ENCODE results near the gene IRF2.

Gene IRF2

DNA sequence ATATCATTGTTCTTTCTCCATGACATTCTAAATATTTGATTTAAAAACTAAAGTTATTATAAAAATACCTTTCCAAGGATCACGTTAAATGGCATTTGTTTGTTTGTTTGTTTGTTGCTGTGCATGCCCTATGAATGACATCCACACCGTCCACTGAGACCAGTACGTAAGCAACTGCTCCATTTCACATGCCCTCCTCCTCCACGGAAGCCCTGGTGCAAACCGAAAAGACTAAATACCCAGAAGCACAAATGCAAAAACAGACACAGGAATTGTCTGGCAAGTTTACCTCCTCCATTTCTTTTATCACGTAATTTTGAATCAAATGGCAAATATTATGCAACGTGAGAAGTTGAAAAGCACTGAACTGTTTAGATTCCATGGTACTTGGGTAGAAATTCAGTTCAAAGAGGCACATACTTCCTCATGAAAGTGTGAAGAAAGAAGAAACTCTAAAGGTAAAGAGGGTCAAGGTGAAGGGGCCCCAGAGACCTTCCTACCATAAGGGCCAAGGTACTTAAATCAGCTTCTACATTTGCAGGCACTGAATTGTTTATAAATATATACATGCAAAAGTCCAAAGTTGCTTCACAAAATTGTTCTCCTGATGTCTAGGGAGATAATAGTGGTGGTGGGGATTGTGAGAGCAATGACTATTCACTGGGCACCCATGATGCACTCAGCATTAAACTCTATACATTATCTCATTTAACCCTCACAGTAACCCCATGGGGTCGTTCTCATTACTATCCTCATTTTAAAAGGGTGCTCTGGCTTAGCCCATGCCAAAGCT, 23.4 kb downstream of the IRF2 start:
- no peak for DNase-seq (ENCODE audit: low spot score)

DNA sequence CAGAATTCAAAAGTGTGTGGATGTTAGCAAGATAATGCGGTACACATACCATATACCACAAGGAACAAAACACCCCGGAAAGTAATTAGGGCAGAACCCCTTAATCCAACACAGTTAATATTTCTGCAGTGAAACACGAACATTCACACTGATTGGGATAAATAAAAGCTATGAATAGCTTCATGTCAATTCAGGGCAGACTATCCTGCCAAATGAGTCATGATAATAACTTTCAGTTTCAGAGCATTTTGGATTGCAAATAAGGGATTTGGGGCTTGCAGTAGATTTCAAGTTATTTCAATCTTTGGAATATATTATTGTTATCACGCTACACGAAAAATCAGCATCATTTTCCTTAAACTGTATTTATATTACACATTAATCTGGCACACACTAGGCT, 24.3 kb downstream of the IRF2 start:
- no peak for DNase-seq (ENCODE audit: low spot score)

GRCh38 chr4:184448821-184449220, 25.5 kb downstream of the IRF2 start:
- DNase-seq (ENCODE audit: low spot score), result no peak

DNA sequence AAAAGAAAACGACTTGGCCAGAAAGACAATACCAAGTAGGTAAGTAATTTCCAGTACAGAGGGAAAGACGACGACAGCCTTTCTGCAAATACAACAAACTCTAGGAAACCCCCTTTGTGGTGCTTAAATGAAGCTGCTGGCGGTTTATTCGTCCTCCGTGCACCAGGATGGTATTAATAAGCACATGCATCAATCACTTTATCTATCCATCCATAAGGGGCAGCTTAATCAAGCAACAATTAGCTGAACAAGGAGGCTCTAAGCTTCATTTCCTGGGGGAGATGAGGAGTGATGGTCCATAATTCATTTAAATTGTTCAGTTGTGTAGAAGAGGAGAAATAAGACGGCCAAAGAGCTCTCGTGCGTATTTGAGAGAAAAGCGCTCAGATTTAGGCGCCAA, 26.2 kb downstream of the IRF2 start:
- no peak for DNase-seq (ENCODE audit: low spot score)

DNA sequence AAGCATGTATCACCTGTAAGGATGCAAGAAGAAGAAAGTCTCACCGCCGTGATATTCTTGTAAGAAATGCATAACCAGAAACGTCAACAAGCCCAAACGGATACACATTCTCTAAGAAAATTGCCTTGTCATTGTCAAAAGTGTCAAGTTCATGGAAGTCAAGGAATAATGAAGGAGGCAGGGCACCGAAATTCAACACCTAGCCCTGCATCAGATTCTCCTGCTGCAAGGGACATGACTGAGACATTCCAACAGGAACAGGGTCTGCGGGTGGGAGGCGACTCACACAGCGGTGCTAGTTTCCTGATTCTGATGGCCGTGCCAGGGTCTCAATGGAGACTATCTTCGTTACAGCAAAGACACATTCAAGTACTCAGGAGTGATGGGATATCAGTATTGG, 26.7 kb downstream of the IRF2 start:
- no peak for DNase-seq (ENCODE audit: low spot score)

- no peak for DNase-seq (ENCODE audit: low spot score)
These were observed 28.2 kb downstream of the IRF2 start for GRCh38 chr4:184446132-184446658.

GRCh38 chr4:184444953-184445309, 29.4 kb downstream of the IRF2 start:
- no peak for DNase-seq (ENCODE audit: low spot score)

DNA sequence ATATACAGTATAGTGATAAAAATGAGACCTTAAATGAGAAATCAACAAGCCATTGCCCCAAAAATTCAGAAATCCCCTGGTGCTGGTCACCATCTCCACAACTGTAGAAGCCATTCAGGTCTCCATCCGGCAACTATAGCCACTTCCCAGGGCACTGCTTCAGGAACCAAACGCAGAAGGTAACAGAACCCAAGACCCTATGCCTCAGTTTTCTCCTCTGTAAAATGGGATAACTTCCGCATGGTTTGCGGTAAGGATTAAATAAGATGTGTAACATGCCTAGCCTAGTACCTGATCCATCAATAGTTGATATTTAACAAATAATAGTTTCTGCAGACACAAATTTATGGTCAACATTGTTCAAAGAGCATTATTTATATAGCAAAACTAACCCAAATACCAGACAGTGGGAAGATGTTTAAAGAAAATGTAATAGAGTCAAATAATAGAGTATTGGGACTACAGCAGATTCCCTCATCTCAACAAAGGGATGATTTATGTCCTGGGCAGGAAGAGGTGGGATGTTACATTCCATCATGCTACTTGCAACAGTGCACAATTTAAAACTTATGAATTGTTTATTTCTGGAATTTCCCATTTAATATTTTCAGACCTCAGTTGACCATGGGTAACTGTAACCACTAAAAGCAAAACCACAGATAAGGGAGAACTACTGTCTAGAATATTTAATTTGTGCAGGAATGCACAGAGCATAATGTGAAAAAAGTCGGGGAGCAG, 30.0 kb downstream of the IRF2 start:
- no peak for DNase-seq (ENCODE audit: low spot score)

DNA sequence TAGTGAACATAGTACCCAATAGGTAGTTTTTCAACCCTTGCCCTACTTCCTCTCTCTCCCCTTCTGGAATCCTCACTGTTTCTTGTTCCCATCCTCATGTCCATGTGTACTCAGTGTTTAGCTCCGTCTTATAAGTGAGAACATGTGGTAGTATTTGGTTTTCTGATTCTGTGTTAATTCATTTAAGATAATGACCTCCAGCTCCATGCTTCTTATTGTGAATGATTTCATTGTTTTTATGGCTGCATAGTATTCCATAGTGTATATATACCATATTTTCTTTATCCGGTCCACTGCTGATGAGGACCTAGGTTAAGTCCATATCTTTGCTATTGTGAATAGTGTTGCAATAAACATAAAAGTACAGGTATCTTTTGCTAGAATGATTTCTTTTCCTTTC, 31.0 kb downstream of the IRF2 start:
- no peak for DNase-seq (ENCODE audit: low spot score)

GRCh38 chr4:184442314-184442635, 32.1 kb downstream of the IRF2 start:
- no peak for DNase-seq (ENCODE audit: low spot score)

GRCh38 chr4:184441461-184442313, 32.7 kb downstream of the IRF2 start:
- DNase-seq (ENCODE audit: low spot score), result no peak

GRCh38 chr4:184440595-184441358, 33.6 kb downstream of the IRF2 start:
- DNase-seq (ENCODE audit: low spot score), result no peak

DNA sequence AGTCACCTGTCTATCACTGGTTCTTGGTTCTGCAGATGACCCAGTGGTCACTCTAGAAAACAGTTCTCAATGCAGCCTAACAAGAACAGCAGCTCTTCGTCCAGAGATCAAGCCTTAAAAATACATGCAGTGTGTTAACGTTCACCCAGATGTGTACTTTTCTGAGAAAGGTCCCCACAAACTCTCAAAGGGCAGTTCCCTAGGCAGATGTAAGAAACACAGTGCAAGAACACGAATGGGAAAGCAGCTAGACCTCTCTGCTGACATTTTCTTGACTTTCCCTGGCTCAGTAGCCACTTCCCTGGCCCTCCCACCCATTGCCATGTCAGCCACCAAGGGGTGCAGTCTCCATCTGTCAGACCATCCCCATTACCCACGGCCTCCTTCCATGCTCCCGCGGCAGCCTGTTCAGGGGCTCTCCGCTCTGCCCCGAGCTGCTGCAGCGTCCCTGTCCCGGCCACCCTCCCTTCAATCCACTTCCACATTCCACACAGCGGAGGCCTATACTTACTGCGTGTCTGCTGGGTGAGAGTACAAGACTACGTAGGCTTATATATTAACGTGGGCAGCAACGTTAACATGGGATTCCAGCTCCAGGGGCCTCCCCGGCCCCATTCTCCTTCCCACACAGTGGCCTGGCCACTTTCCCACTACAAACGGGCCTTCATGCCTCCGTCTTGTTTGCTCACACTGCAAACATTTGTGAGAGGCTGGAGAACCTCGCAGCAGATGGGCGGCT, 34.3 kb downstream of the IRF2 start:
- no peak for DNase-seq (ENCODE audit: low spot score)

GRCh38 chr4:184439386-184439785, 35.0 kb downstream of the IRF2 start:
- DNase-seq (ENCODE audit: low spot score), result no peak

DNA sequence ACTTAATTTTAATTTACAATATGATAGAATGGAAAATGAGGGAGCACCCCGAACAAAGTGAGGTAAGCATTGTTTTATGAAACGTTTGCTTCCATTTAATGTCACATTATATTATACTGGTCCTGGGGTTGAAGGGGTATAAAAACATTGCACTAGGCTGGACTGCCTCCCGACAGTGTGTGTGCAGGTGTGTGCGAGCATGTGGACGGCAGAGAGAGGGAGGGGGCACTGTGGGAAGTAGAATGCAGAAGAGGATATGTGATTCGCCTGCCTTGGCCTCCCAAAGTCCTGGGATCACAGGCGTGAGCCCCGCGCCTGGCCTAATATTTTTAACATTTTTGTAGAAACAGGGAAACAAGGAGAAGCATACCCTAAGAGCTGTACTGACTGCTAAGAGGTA, 36.0 kb downstream of the IRF2 start:
- DNase-seq (ENCODE audit: low spot score), result no peak

DNA sequence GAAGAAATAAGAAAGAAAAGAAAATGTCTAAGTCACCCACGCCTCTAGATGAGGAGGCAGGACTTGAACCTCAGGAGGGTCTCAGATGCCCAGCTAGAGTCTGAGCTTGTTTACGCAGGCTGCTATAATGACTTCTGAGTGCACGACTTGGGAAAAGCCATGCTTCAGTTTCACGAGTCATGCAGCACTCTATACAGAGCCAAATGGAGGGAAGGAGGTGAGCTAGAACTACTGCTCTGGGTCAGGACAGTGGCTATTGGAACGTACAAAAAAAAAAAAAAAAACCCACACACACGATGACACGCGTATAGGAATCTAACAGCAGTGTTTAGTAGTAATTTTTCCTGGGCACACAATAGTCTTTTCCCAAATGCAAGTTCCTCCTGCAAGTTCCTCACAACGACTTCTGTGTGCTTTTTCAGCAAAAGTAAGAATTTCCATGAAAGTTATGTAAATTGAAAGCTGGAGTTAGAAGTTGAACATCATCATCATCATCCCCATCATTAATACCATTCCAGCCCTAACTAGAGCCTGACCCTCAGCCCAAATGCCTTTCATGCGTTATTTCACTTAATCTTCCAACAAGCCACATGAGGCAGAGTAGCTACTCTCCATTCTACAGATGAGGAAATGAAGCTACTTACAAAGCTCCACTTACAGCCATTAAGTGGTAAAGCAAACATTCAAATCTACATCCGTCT, 36.6 kb downstream of the IRF2 start:
- DNase-seq (ENCODE audit: low spot score), result no peak

GRCh38 chr4:184434501-184435066, 39.8 kb downstream of the IRF2 start:
- no peak for DNase-seq (ENCODE audit: low spot score)

DNA sequence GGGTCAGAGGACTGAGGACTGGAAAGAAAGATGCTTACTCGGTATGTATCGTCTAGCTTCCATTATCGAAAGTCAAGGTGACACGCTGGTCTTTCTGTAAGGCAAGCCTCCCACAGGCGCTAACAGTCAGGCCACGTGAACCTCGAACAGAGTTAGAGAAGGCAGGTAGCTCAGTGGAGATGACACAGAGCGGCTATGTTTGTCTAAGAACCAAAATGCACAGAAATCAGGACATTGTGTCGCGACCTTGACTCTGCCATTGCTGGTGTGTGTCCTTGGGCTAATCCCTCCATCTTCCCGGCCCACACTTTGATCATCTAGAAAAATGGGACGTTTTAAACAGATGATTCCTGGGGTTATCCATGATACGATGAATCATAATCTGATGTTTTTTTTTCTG, 40.3 kb downstream of the IRF2 start:
- no peak for DNase-seq (ENCODE audit: low spot score)

- no peak for DNase-seq (ENCODE audit: low spot score)
These were observed 41.0 kb downstream of the IRF2 start for GRCh38 chr4:184433258-184433892.

Data from CD4-positive, alpha-beta T cell treated with Interleukin-6 at 100 ng/mL for 8 hours (primary cell).